Embryonic facial prominence (tissue), 1 donor: ENCODE measurements around the gene FCER2.

Source experiments
- DNase-seq: peaks from one replicate; pipeline ENCODE4 v3.0.0-alpha.2; 2016; ENCODE audit errors: extremely low spot score

Gene FCER2

GRCh38 chr19:7701049-7701653 lies 780 bp downstream of the FCER2 start:
- no peak for DNase-seq

- DNase-seq: no peak
These were observed 2.2 kb downstream of the FCER2 start for GRCh38 chr19:7699417-7700401.

GRCh38 chr19:7699003-7699402 lies 2.9 kb downstream of the FCER2 start:
- no peak for DNase-seq

- DNase-seq: no peak
These were observed 3.3 kb downstream of the FCER2 start for GRCh38 chr19:7698583-7698982.

GRCh38 chr19:7697721-7698287 lies 4.1 kb downstream of the FCER2 start:
- no peak for DNase-seq

GRCh38 chr19:7694499-7694898 lies 7.4 kb downstream of the FCER2 start:
- DNase-seq: no peak

- DNase-seq: no peak
These were observed 9.4 kb downstream of the FCER2 start for GRCh38 chr19:7692417-7693088.

GRCh38 chr19:7691497-7691896 lies 10.4 kb downstream of the FCER2 start:
- DNase-seq: no peak

- no peak for DNase-seq
These were observed 11.1 kb downstream of the FCER2 start for GRCh38 chr19:7690779-7691258.

- no peak for DNase-seq
These were observed 12.8 kb downstream of the FCER2 start for GRCh38 chr19:7689165-7689564.

GRCh38 chr19:7687177-7687576 lies 14.8 kb downstream of the FCER2 start:
- DNase-seq: no peak

- DNase-seq: no peak
These were observed 16.1 kb downstream of the FCER2 start for GRCh38 chr19:7685546-7686445.

GRCh38 chr19:7682175-7682855 lies 19.6 kb downstream of the FCER2 start:
- no peak for DNase-seq

GRCh38 chr19:7681340-7682174 lies 20.4 kb downstream of the FCER2 start:
- DNase-seq: peak; percentile 67

GRCh38 chr19:7680606-7681339 lies 21.2 kb downstream of the FCER2 start, which contains the start of gene TRAPPC5:
TSS of gene TRAPPC5 (plus strand) at chr19:7680833. CDS start at chr19:7682254, 1,421 bp downstream.
- DNase-seq: peak; percentile 79

- DNase-seq: no peak
These were observed 21.9 kb downstream of the FCER2 start for GRCh38 chr19:7679771-7680605.

- DNase-seq: no peak
These were observed 22.8 kb downstream of the FCER2 start for GRCh38 chr19:7678971-7679751.
